H9 (cell line): ENCODE results near the gene ILF3. TPM values are rescaled to one million over a fixed set of nuclear protein-coding genes. Genes with fewer than 3 reads are reported as not detected.

Experiments
- DNase-seq: peaks from one replicate; pipeline ENCODE4 v3.0.0-alpha.2; 2017
- H2AFZ ChIP-seq: one replicate; pipeline ENCODE4 v1.6.1; 2013; ENCODE audit warnings: mild to moderate bottlenecking, low read length, control low read depth, moderate library complexity
- H2AK5ac ChIP-seq: 2 replicates; pipeline ENCODE4 v1.6.1; 2013; ENCODE audit warnings: low read length, control low read depth, mixed read lengths; ENCODE audit not compliant: insufficient read length
- H2BK120ac ChIP-seq: one replicate; pipeline ENCODE4 v1.6.1; 2013; ENCODE audit warnings: low read depth, mild to moderate bottlenecking, low read length, control low read depth, inconsistent platforms; ENCODE audit not compliant: poor library complexity, severe bottlenecking
- H2BK12ac ChIP-seq: 2 replicates; pipeline ENCODE4 v1.6.1; 2013; ENCODE audit warnings: low read length, control low read depth, mixed read lengths, low read depth; ENCODE audit not compliant: insufficient read length
- H2BK15ac ChIP-seq: 2 replicates; pipeline ENCODE4 v1.6.1; 2013; ENCODE audit warnings: low read depth, low read length, control low read depth
- H2BK20ac ChIP-seq: one replicate; pipeline ENCODE4 v1.6.1; 2013; ENCODE audit warnings: low read depth, mild to moderate bottlenecking, low read length, control low read depth, inconsistent platforms; ENCODE audit not compliant: poor library complexity, severe bottlenecking
- H2BK5ac ChIP-seq: 2 replicates; pipeline ENCODE4 v1.6.1; 2013; ENCODE audit warnings: low read length, control low read depth, mixed read lengths; ENCODE audit not compliant: insufficient read length
- H3K14ac ChIP-seq: 2 replicates; pipeline ENCODE4 v1.6.1; 2013; ENCODE audit warnings: low read length, control low read depth; ENCODE audit not compliant: insufficient read depth
- H3K18ac ChIP-seq: 2 replicates; pipeline ENCODE4 v1.6.1; 2013; ENCODE audit warnings: low read depth, mild to moderate bottlenecking, mixed read lengths, low read length, control low read depth; ENCODE audit not compliant: insufficient read length
- H3K23ac ChIP-seq: 2 replicates; pipeline ENCODE4 v1.6.1; 2013; ENCODE audit warnings: low read length, control low read depth, mixed read lengths, low read depth; ENCODE audit not compliant: insufficient read length
- H3K23me2 ChIP-seq: 2 replicates; pipeline ENCODE4 v1.6.1; 2013; ENCODE audit warnings: low read depth, mild to moderate bottlenecking, mixed read lengths, low read length, control low read depth; ENCODE audit not compliant: insufficient read length, poor library complexity, severe bottlenecking
- H3K27ac ChIP-seq: 2 replicates; pipeline ENCODE4 v1.5.1; 2013; ENCODE audit warnings: low read length, control low read depth, mixed read lengths, low read depth; ENCODE audit not compliant: insufficient read length
- H3K27me3 ChIP-seq: 2 replicates; pipeline ENCODE4 v1.6.1; 2013; ENCODE audit warnings: low read length, control low read depth, inconsistent platforms; ENCODE audit not compliant: insufficient read depth
- H3K4ac ChIP-seq: 2 replicates; pipeline ENCODE4 v1.6.1; 2013; ENCODE audit warnings: low read depth, mild to moderate bottlenecking, control low read depth, inconsistent platforms, low read length, moderate library complexity
- H3K4me1 ChIP-seq: 2 replicates; pipeline ENCODE4 v1.6.1; 2013; ENCODE audit warnings: low read length, control low read depth, inconsistent platforms; ENCODE audit not compliant: insufficient read depth
- H3K4me2 ChIP-seq: 2 replicates; pipeline ENCODE4 v1.6.1; 2013; ENCODE audit warnings: low read length, control low read depth, mixed read lengths; ENCODE audit not compliant: insufficient read length, insufficient read depth
- H3K56ac ChIP-seq: 2 replicates; pipeline ENCODE4 v1.6.1; 2013; ENCODE audit warnings: low read depth, mild to moderate bottlenecking, mixed read lengths, low read length, control low read depth; ENCODE audit not compliant: insufficient read length
- H3K79me1 ChIP-seq: 2 replicates; pipeline ENCODE4 v1.6.1; 2013; ENCODE audit warnings: low read depth, mild to moderate bottlenecking, moderate library complexity, low read length, control low read depth, inconsistent platforms; ENCODE audit not compliant: insufficient read depth, poor library complexity, severe bottlenecking
- H3K79me2 ChIP-seq: 2 replicates; pipeline ENCODE4 v1.6.1; 2013; ENCODE audit warnings: low read length, control low read depth, inconsistent platforms; ENCODE audit not compliant: insufficient read depth
- H3K9ac ChIP-seq: 2 replicates; pipeline ENCODE4 v1.6.1; 2013; ENCODE audit warnings: low read length, control low read depth, mixed read lengths; ENCODE audit not compliant: insufficient read length; ENCODE audit errors: extremely low read depth
- H3K9me3 ChIP-seq: one replicate; pipeline ENCODE4 v1.6.1; 2013; ENCODE audit warnings: low read depth, low read length, inconsistent platforms; ENCODE audit not compliant: control insufficient read depth
- H3T11ph ChIP-seq: one replicate; pipeline ENCODE4 v1.6.1; 2013; ENCODE audit warnings: mild to moderate bottlenecking, low read length, control low read depth, inconsistent platforms
- H4K20me1 ChIP-seq: one replicate; pipeline ENCODE4 v1.6.1; 2013; ENCODE audit not compliant: control insufficient read depth, insufficient read length, insufficient read depth
- H4K5ac ChIP-seq: 2 replicates; pipeline ENCODE4 v1.6.1; 2013; ENCODE audit warnings: low read depth, mild to moderate bottlenecking, mixed read lengths, low read length, control low read depth; ENCODE audit not compliant: insufficient read length
- H4K8ac ChIP-seq: replicated peaks from 2 replicates; pipeline ENCODE4 v1.6.1; 2013; ENCODE audit warnings: low read length, control low read depth, mixed read lengths, low read depth; ENCODE audit not compliant: insufficient read length
- H4K91ac ChIP-seq: 2 replicates; pipeline ENCODE4 v1.6.1; 2013; ENCODE audit warnings: low read depth, mild to moderate bottlenecking, moderate library complexity, mixed read lengths, low read length, control low read depth; ENCODE audit not compliant: insufficient read length
- H3K27ac Mint-ChIP-seq, 3 experiments: 2 replicates in 2 of 3; 3 replicates in 1 of 3; pipeline ENCODE4 v1.8.0; 2020 to 2021; ENCODE audit warnings: mixed read lengths in 3 of 3, mild to moderate bottlenecking in 1 of 3, moderate library complexity in 1 of 3
- H3K27me3 Mint-ChIP-seq: 2 replicates; pipeline ENCODE4 v1.8.0; 2021; ENCODE audit warnings: low read depth, mild to moderate bottlenecking, moderate library complexity, mixed read lengths
- H3K36me3 Mint-ChIP-seq, 3 experiments: 2 replicates in 2 of 3; 3 replicates in 1 of 3; pipeline ENCODE4 v1.8.0; 2020 to 2021; ENCODE audit warnings: low read depth in 3 of 3, mixed read lengths in 3 of 3; ENCODE audit not compliant: insufficient read depth in 1 of 3
- H3K4me1 Mint-ChIP-seq, 2 experiments: 2 replicates each; pipeline ENCODE4 v1.8.0; 2020; ENCODE audit warnings: mixed read lengths in 2 of 2
- H3K4me3 Mint-ChIP-seq, 2 experiments: 2 replicates in 1 of 2; 3 replicates in 1 of 2; pipeline ENCODE4 v1.8.0; 2020 to 2021; ENCODE audit warnings: mild to moderate bottlenecking in 2 of 2, mixed read lengths in 2 of 2, moderate library complexity in 1 of 2
- H3K9me3 Mint-ChIP-seq, 2 experiments: 2 replicates in 1 of 2; 3 replicates in 1 of 2; pipeline ENCODE4 v1.8.0; 2020; ENCODE audit warnings: mild to moderate bottlenecking in 2 of 2, mixed read lengths in 2 of 2, moderate library complexity in 1 of 2
- CTCF ChIP-seq: fragments of 200-600 bp; sonication (generic); conservative IDR thresholded peaks from 3 replicates; pipeline ENCODE4 v1.8.0; 2021; ENCODE audit warnings: antibody characterized with exemption, mild to moderate bottlenecking
- WGBS: extraction: QIAGEN DNeasy Blood & Tissue Kit; methylation state at CpG from one replicate; pipeline ENCODE4 v1.1.7; 2013; ENCODE audit warnings: missing lambda C conversion rate, low lambda C conversion rate, mixed read lengths; ENCODE audit not compliant: insufficient read length; ENCODE audit errors: extremely low coverage; 5-methylcytosine and 5-hydroxymethylcytosine counted together
- total RNA-seq: library from RNA; stranded (reverse); gene quantifications from 2 replicates; pipeline ENCODE4 v1.2.1, GENCODE V29; 2021

Gene ILF3
- total RNA-seq, 1 experiment from 2014 or later, result 841 TPM

- no peak overlapping the region for H2BK12ac ChIP-seq
- peak overlapping the region; percentile 58 for H2AK5ac ChIP-seq
- peak overlapping the region; percentile 60 for H3K56ac ChIP-seq
- H3K23ac ChIP-seq, result no peak overlapping the region
- no CpG with 5 or more reads among the region's 73 CpGs for WGBS
- no peak for TF ChIP-seq CTCF
- Mint-ChIP-seq H3K27me3 (peaks cover 4% of the 10 kb centered on the region; the same call in 1 of the 2 replicates), H3K4me3 (peak overlapping the region; percentile 93 to 96), H3K9me3 (no peaks in the 10 kb centered on the region; a peak in 1 of 5 replicates), H3K27ac (peak overlapping the region; percentile 98 to 99 (median 98)), H3K36me3 (peaks cover 32 to 51% (median 51%) of the 10 kb centered on the region in 3 experiments), H3K4me1 (peaks cover 22 to 38% of the 10 kb centered on the region in 2 experiments)
- H3K79me2 ChIP-seq, result peaks cover 50% of the 10 kb centered on the region
- no peaks in the 10 kb centered on the region for H3K9me3 ChIP-seq
- DNase-seq, result peak; percentile 85
- no peak overlapping the region for H2BK20ac ChIP-seq
- H3K4me2 ChIP-seq, result peak overlapping the region; percentile 94
- H2AFZ ChIP-seq, result no peak overlapping the region
- H3K18ac ChIP-seq, result peak overlapping the region; percentile 98
- H2BK120ac ChIP-seq, result peak overlapping the region; percentile 78
- peak overlapping the region; percentile 94 for H4K5ac ChIP-seq
- H3K23me2 ChIP-seq, result peaks cover 6% of the 10 kb centered on the region
- no peak overlapping the region for H2BK5ac ChIP-seq
- H3K9ac ChIP-seq, result peak overlapping the region; percentile 100
- no peaks in the 10 kb centered on the region for H4K20me1 ChIP-seq
- H3K27ac ChIP-seq, result peak overlapping the region; percentile 75
- H3K4ac ChIP-seq, result peak overlapping the region; percentile 49; the same call in 1 of the 2 replicates
- H2BK15ac ChIP-seq, result no peak overlapping the region
- no peaks in the 10 kb centered on the region; the same call in 1 of the 2 replicates for H3K4me1 ChIP-seq
- peak overlapping the region; percentile 95 for H3K14ac ChIP-seq
- peak overlapping the region; percentile 64 for H4K91ac ChIP-seq
- no peaks in the 10 kb centered on the region for H3K79me1 ChIP-seq
- peak overlapping the region; percentile 69 for H3T11ph ChIP-seq
- H3K27me3 ChIP-seq, result no peaks in the 10 kb centered on the region
- H4K8ac ChIP-seq, result no peak overlapping the region
Observed at GRCh38 chr19:10654610-10655456, 687 bp downstream of the ILF3 start.
